ENCODE results near the gene GTPBP4.
"Not testable (repeated sequence)": the region's sequence is repeated elsewhere in the genome, so short reads cannot be mapped to it uniquely, and the experiment has no call there.

The GTPBP4 gene

DNA sequence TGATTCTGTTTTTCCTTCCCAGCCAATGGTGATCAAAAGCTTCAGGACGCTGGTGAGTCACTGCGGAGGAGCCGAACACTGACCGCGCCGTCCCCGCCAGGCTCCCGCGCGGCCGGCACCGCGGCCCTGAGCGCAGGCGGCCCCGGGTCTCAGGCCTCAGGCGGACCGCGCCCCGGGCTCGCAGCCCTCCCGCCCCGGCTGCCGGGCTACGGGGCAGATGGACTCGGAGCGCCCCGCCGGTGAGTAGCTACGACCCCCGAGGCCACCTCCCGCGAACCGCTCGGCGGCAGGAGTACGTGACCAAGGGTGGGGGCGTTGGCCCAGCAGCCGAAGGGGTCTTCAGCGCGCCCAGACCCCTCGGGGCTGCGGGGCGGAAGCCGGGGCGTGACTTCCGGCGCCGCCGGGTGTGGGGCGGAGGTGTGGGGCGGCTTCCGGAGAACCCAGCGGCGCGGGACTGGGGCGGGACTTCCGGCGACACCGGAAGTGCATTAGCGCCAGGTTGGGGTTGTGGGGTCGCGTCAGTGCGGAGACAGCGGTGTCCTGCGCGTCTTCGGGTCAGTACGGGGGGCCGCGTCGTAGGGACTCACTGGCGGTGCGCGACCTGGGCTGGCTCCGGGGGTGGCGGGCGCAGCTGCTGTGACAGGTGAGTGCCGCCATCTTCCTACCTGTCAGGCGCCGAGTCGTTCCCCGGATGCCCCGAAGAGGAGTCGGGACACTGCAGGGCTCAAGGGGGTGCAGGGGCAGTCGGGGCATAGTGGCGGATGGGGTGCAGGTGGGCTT is 68.3 kb downstream of the GTPBP4 start, which contains the start of gene WDR37:
Gene WDR37 (plus strand): TSS at position 60 of the 780 bp plus-strand sequence. CDS start 15,771 bp downstream, outside the sequence.
- DNase-seq (ENCODE audit: low spot score): peak; percentile 88

DNA sequence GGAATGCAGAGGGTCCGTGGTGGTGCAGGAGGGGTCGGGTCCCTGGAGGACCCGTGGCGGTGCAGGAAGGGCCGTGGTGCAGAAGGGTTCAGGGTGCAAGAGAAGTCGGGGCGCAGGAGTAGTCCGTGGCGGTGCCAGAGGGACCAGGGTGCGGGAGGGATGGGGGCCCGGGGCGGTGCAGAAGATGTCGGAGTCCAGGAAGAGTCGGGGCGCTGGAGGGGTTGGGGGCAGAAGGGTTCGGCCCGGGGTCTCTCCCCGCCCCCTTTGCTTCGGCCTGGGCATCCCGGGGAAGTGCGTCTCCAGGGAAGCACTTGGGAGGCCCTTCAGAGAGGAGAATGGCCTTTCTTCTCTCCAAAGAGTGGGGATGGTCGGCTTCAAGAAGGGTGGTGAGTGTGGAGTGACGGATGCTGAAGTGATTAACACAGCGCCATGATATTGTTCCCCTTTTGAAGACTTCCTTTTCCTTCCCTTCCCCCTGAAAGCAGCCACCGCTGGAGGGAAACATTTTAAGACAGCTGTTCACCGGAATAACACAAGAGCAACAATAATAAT is 68.9 kb downstream of the GTPBP4 start:
- DNase-seq (ENCODE audit: low spot score): no peak

DNA sequence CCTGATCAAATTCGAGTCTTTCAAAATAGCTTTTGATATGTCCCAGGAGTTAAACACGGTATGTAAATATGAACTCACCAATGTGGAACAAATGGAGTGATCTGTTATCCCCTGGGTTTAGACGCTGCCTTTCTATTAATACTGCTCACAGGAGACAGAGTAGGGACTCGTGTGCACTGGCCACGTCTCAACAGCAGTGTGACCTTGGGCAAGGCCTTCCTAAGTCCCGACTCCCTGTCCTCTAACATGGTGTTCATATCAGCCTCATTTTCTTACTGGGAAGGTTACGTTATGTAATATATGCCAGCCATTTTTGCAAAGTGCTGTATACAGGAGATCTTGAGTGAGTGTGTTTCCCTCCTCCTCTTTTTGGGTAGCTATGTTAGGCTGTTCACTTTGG is 69.8 kb downstream of the GTPBP4 start:
- DNase-seq (ENCODE audit: low spot score): no peak

DNA sequence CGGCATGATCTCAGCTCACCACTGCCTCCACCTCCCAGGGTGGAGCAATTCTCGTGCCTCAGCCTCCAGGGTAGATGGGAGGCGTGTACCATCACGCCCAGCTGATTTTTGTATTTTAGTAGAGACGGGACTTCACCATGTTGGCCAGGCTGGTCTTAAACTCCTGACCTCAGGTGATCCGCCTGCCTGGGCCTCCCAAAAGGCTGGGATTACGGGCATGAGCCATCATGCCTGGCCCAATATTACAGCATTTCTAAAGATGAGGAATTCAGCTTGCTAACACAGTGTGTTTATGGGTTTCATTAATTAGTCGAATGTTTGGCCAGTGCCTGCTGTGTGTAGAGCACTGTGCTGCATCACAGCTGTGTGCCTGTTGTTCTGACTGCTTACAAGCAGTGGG is 71.7 kb downstream of the GTPBP4 start:
- no peak for DNase-seq (ENCODE audit: low spot score)

DNA sequence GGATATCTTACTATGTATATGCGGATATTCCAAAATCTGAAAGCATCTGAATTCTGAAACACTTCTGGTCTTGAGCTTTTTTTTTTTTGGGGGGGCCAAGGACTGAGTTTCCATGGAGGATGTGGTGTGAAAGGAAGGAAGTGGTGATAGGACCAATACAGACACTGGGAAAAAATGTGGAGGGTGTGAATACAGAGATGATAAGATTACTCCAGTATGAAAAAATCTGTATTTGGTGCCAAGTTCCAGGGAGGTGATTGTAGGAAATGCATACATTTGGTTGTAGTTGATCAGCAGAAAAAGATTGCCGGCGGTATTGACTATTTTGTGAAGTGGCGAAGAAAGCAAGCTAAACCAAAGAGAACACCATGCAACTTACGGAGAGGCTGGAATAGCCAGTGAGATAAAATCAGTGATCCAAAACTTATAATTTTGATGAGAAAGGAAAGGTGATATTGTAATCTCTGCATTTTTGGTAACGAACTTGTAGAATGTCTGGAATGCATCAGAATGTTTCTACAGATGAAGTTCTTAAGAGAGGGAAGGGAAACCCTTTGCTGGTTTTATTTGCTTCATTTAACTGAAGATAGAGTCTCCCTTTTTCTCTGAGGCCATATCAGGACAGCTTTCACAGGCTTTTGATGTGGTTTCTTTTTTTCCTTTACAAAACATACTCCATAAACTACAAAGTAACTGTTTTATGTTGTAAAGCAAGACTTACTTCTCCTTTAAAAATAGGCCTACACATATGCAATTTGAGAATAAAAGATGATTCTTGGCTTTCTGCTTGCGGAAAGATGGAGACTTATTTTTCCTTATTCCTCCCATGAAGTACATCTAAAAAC is 73.9 kb downstream of the GTPBP4 start:
- DNase-seq (ENCODE audit: low spot score): no peak

DNA sequence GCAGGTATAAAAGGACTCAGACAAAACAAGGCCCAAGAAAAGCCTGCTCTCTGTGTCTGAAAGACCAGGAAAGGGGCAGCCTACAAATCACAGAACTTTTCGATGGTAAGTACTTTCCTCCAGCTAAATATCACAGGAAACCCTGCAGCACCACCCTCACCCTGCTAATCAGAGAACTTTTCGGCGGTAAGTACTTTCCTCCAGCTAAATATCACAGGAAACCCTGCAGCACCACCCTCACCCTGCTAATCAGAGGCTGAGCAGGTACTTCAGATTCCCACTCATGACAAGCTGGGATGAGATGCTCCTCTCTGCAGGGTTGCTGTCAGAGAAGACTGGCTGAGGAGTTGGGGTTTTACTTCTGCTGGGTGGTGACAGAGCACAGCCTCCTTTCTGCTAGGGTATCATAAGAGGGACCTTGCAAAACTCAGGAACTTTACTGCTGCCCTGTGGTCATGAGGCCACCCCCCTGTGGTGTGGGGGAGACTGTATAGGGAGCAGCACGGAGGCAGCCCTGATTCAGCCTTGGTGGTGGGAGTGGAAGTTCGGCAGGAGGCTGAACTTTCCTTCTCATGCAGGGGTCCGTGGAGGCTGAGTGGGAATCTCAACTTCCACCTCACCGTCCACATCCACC is 75.1 kb downstream of the GTPBP4 start:
- DNase-seq (ENCODE audit: low spot score): peak; percentile 53

DNA sequence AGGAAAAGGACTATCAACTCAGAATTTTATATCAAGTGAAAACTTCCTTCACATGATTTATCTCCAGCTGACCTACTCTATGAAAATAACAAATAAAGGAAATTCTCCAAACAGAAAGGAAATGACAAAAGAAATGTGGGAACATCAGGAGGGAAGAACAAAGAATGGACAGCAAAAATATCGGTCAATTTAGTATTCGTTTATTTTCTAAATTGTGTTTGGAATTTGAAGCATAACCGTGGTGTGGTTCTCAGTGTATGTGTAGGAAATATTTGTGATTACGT is 76.7 kb downstream of the GTPBP4 start:
- DNase-seq (ENCODE audit: low spot score): no peak

DNA sequence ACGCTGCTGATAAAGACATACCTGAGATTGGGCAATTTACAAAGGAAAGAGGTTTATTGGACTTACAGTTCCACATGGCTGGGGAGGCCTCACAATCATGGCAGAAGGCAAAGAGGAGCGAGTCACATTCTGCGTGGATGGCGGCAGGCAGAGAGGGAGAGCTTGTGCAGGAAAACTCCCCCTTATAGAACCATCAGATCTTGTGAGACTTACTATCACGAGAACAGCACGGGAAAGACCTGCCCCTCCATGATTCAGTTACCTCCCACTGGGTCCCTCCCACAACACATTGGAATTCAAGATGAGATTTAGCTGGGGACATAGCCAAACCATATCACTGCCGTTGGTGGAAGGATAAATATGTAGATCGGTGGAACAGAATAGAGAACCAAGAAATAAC is 78.5 kb downstream of the GTPBP4 start:
- not testable (repeated sequence) for DNase-seq (ENCODE audit: low spot score)

DNA sequence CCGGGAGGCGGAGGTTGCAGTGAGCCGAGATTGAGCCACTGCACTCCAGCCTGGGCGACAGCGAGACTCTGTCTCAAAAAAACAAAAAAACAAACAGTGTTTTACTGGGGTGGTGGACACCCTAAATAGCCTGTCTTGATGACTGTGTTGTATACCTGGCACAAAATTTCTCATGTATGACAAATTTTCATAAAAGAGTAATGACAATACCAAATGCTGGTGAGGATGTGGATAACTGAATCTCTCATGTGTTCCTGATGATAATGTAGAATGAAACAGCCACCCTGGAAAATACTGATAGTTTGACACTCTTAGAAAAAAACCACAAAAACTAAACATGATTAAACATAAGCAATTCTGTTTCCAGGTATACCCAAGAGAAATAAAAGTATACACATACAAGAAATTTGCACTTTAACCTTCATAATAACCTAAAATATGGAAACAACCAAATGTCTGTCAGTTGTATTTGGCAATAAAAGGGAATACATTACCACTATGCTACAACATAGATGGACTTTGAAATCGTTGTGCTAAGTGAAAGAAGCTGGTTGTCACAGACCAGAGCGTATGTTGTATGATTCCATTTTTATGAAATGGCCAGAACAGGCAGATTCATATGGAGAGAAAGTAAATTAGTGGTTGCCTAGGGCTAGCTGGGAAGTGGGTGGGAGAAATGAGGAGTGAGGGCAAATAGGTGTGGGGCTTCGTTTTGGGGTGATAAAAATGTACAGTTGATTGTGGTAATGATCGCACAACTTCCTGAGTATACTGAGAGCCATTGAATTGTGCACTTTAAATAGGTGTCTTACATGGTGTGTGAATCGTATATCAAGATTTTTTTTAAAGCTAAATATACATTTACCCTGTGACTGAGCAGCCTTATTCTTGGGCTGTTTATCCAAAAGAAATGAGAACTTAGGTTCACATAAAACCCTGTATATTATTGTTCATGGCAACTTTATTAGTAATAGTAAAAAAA is 80.4 kb downstream of the GTPBP4 start:
- no peak for DNase-seq (ENCODE audit: low spot score)

Data from CD4-positive, alpha-beta T cell treated with Interleukin-2 at 100 ng/mL for 4 hours (primary cell).